Stimulated activated CD4-positive, alpha-beta T cell treated with anti-CD3 and anti-CD28 coated beads, Interleukin-15, amount 100 ng/mL, for 1 hour (primary cell): ENCODE data around the gene SLC35G2.
"Not testable (repeated sequence)": the region's sequence is repeated elsewhere in the genome, so short reads cannot be mapped to it uniquely, and the experiment has no call there.

Experiments
- DNase-seq, 2 donors: peaks; one replicate each; pipeline ENCODE4 v3.0.0-alpha.2; 2020; ENCODE audit warnings: low read depth in 1 of 2, low spot score in 1 of 2

The SLC35G2 gene

DNA sequence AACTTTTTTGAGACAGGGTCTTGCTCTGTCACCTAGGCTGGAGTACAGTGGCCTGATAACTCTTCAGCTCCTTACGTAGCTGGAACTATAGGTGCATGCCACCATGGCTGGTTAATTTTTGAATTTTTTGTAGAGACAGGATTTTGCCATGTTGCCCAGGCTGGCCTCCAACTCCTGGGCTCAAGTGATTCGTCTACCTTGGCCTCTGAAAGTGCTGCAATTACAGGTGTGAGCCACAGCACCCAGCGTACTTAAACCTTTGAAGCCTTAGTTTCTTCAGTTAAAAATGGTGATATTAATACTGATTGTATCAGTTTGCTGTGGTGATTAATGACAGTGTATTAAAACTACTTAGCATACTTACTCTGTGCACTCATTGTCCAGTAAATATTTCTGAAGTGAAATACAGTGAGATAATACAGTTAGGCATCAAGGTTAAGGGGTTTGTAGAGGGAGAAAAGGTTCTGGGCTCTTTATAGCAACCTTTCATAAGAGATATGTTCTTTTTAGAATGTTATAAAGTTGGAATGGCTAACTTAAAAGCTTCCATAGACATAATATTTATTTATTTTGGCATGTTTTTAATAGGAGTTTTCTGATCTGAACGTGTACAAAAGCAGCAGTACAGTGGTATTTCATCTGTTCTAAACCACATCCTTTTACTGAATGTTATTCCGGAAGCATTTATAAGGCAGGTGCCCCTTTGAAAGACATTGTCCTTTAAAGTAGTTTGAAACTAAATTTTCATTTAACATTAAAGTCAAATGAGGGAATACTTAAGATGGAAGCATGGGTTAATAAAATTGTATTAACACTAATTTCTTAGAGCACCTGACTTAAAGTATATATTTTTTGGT, 66.7 kb downstream of the SLC35G2 start:
- DNase-seq, result no peak

GRCh38 chr3:136889947-136890346, 71.0 kb downstream of the SLC35G2 start:
- DNase-seq, result no peak

- DNase-seq, result no peak
Measured at GRCh38 chr3:136891934-136892855, 73.3 kb downstream of the SLC35G2 start.

GRCh38 chr3:136893848-136894443, 75.0 kb downstream of the SLC35G2 start:
- no peak for DNase-seq

DNA sequence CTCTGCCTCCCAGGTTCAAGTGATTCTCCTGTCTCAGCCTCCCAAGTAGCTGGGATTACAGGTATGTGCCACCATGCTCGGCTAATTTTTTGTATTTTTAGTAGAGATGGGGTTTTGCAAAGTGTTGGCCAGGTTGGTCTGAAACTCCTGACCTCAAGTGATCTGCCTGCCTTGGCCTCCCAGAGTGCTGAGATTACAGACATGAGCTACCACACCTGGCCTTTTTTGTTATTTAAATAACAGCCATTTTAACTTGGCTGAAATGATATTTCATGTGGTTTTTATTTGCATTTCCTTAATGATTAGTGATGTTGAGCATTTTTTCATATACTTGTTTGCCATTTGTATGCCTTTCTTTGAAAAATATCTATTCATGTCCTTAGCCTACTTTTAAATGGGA, 78.2 kb downstream of the SLC35G2 start:
- not testable (repeated sequence) for DNase-seq

DNA sequence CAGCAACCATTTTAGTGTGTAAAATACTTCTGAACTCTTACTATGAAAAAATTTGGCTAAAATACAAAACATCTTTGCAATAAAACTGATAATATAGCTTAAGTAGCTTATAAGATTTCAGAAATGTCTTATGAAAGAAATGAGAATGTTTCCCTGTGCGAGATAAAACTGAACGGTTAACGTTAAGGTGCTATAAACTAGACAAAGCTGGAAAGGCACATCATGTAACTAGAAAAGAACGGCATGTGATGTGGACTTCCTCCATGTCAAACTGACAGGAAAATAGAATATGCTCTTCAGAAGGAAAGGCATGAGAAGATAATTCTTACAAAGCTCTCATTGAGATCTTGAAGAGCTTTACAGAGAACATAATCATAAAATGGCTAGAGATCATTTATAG, 79.6 kb downstream of the SLC35G2 start:
- no peak for DNase-seq

DNA sequence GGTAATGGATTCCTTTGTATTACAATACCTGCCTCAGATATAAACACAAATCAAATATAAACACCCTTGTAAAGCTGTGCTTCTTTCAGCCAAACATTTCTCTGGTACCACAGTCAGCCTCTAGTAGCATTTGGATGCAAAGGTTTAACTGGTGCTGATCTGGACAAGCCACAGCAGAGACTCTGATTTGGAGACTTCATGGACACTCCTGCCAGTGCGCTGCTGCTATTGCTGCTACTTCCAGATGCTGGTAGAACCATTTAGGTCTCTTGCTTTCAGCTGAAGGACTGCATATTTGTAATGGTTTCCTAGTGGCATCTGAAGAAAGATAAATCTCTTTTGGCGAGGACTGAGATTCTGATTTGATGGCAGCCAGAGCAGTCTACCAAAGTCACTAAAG, 80.0 kb downstream of the SLC35G2 start:
- DNase-seq, result no peak

GRCh38 chr3:136899622-136900158, 80.8 kb downstream of the SLC35G2 start:
- no peak for DNase-seq

DNA sequence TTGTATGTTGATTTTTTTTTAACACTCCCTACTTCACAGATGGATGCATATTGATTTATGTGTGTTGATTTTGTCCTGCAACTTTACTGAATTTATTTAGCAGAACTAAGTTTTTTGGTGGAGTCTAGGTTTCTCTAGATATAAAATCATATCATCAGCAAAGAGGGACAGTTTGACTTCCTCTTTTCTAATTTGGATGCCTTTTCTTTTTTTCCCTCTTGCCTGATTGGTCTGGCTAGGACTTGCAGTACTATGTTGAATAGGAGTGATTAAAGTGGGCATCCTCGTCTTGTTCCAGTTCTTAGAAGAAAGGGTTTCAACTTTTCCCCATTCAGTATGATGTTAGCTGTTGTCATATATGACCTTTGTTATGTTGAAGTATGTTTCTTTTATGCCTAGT, 81.8 kb downstream of the SLC35G2 start:
- DNase-seq, result not testable (repeated sequence)

GRCh38 chr3:136901391-136901790, 82.5 kb downstream of the SLC35G2 start:
- DNase-seq, result no peak

DNA sequence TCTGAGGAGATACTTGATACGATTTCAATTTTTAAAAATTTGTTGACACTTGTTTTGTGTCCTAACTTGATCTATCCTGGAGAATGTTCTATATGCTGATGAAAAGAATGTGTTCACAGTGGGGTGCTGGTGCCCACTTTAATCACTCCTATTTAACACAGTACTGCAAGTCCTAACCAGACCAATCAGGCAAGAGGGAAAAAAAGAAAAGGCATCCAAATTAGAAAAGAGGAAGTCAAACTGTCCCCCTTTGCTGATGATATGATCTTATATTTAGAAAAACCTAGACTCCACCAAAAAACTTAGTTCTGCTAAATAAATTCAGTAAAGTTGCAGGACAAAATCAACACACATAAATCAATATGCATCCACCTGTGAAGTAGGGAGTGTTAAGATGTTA, 83.6 kb downstream of the SLC35G2 start:
- DNase-seq, result not testable (repeated sequence)

DNA sequence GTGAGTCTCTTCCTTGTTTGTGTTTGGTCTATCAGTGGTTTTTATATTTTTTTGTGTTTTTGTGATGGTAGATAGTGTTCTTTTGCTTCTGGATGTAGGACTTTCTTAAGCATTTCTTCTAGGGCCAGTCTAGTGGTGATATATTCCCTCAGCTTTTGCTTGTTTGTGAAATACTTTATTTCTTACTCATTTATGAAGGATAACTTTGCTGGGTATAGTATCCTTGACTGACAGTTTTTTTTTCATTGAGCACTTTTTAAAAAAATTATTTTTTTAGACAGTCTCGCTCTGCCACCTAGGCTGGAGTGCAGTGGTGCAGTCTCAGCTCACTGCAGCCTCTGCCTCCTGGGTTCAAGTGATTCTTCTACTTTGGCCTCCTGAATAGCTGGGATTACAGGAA, 85.0 kb downstream of the SLC35G2 start:
- DNase-seq, result no peak

GRCh38 chr3:136904746-136905145, 85.8 kb downstream of the SLC35G2 start:
- DNase-seq, result no peak
